Epithelial cell of esophagus (primary cell): ENCODE data around the gene MAN2C1.
"Not testable (repeated sequence)": the region's sequence is repeated elsewhere in the genome, so short reads cannot be mapped to it uniquely, and the experiment has no call there.

Experiments used
- DNase-seq: peaks from one replicate; pipeline ENCODE4 v3.0.0; 2010; ENCODE audit warnings: low read depth
- H3K4me3 ChIP-seq: 2 replicates; pipeline ENCODE4 v1.5.1; 2011; ENCODE audit warnings: mild to moderate bottlenecking, low read length, control low read depth
- TF ChIP-seq, protein P1 (sequence below): IDR thresholded peaks from 2 replicates; pipeline ENCODE4 v1.5.1; 2011; ENCODE audit warnings: low read depth, mild to moderate bottlenecking, low read length, control low read depth, inconsistent platforms; ENCODE audit not compliant: insufficient read depth; ENCODE audit errors: missing control alignments

Gene MAN2C1

DNA sequence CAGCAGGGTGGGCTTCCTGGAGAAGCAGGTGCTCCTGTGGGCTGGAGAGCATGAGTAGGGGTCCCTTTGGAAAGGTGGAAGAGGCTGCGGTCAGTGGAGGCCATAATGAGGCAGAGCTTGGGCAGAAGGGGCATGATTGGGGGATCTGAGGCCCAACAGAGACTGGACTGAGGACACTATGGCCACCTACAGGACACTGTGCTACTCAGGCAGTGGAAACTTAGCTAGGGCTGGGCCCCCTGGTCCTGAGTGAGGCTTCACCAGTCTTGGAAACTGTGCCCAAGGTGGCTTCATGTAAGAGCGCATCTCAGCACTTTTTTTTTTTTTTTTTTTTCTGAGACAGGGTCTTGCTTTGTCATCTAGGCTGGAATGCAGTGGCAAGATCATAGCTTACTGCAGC, 38.8 kb downstream of the MAN2C1 start:
- H3K4me3 ChIP-seq: no peak overlapping the region

DNA sequence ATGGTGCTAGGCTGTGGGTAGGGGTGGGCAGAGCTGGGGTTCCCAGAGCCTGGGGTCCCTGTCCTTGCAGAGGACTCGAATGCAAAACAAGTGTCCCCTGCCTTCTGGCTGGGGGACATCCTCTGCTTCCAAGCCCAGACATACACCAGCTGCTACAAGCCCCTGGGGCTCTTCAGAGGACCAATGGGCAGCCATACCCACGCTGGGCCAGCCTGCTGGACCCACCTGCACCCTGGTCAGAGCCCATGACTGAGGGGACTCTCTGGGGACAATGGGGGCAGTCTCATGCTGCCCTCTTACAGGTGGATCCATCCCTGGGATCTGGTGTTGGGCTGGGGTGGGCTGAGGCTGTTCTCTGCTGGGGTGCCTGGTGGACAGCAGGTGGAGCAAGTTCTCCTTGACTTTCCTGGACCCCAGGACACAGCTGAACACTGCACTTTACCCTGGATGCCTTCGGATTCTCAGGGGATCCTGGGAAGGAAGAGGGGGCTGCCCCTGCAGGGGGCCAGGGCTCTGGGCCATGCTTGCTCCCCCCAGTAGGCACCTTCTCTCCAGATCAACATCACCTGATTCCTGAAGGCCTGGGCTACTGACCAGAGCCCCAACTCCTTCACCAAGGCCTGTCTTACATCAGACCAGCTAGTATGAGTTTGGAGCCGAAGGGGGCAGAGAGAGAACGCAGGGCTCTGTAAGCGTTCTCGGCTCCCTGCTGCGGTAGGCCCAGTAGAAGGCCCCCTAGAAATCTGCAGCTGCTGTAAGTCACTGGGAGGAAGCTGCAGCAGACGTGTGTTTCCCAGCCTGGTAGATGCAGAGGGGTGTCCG, 39.7 kb downstream of the MAN2C1 start:
- TF ChIP-seq, protein P1, sequence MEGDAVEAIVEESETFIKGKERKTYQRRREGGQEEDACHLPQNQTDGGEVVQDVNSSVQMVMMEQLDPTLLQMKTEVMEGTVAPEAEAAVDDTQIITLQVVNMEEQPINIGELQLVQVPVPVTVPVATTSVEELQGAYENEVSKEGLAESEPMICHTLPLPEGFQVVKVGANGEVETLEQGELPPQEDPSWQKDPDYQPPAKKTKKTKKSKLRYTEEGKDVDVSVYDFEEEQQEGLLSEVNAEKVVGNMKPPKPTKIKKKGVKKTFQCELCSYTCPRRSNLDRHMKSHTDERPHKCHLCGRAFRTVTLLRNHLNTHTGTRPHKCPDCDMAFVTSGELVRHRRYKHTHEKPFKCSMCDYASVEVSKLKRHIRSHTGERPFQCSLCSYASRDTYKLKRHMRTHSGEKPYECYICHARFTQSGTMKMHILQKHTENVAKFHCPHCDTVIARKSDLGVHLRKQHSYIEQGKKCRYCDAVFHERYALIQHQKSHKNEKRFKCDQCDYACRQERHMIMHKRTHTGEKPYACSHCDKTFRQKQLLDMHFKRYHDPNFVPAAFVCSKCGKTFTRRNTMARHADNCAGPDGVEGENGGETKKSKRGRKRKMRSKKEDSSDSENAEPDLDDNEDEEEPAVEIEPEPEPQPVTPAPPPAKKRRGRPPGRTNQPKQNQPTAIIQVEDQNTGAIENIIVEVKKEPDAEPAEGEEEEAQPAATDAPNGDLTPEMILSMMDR: no peak
- no peak overlapping the region for H3K4me3 ChIP-seq
- no peak for DNase-seq

More for the DNA sequence above, 38.8 kb downstream of the MAN2C1 start:
- no peak for DNase-seq
- TF ChIP-seq, protein P1: no peak

GRCh38 chr15:75327491-75327890, 40.9 kb downstream of the MAN2C1 start:
- no peak overlapping the region for H3K4me3 ChIP-seq
- TF ChIP-seq, protein P1: no peak
- DNase-seq: no peak

GRCh38 chr15:75327005-75327404, 41.4 kb downstream of the MAN2C1 start:
- DNase-seq: no peak
- H3K4me3 ChIP-seq: no peak overlapping the region
- TF ChIP-seq, protein P1: no peak

- DNase-seq: no peak
- TF ChIP-seq, protein P1: no peak
- no peak overlapping the region for H3K4me3 ChIP-seq
These were observed 42.5 kb downstream of the MAN2C1 start for GRCh38 chr15:75325922-75326321.

DNA sequence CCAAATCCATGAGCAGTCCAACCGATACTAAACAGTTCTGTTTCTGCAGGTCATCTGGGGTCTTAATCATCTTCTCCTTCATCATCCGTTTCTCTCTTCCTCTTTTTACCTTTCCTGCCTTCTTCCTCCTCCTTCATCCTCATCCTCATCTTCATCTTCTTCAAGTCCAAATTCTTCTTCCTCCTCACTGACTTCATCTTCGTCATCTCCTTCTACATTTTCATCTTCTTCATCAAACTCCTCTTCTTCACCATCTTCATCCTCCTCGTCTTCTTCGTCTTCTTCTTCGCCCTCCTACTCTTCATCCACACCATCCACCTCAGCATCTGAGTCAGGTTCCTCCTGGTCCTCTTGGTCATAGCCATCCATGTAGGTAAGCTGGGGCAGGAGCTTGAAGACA, 46.7 kb downstream of the MAN2C1 start:
- no peak overlapping the region for H3K4me3 ChIP-seq
- no peak for DNase-seq
- TF ChIP-seq, protein P1: no peak

- not testable (repeated sequence) for H3K4me3 ChIP-seq, DNase-seq
These were observed 49.0 kb downstream of the MAN2C1 start for GRCh38 chr15:75319231-75319897.
